HS-27A (cell line): Measurements from ENCODE around the gene LONP2.
"Not testable (repeated sequence)": the region's sequence is repeated elsewhere in the genome, so short reads cannot be mapped to it uniquely, and the experiment has no call there.

Experiments used
- DNase-seq: peaks from one replicate; pipeline ENCODE4 v3.0.0-alpha.2; 2012; ENCODE audit warnings: low read depth, missing footprints

The LONP2 gene

DNA sequence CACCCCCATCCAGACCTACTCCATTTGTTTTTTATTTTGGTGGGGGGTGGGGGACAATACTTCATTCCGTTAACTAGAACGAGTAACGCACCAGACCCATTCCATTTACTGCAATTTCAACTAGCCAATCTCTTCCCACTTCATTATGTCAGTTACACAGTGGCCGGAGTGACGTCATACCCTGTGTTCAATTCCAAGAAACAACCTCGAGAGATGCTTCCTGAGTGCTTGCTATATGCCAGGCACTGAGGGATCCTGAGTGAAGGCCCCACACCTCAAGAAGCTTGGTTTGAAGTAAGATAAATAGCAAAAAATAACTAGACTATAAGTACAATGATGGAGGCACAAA is 150.2 kb downstream of the LONP2 start:
- no peak for DNase-seq

DNA sequence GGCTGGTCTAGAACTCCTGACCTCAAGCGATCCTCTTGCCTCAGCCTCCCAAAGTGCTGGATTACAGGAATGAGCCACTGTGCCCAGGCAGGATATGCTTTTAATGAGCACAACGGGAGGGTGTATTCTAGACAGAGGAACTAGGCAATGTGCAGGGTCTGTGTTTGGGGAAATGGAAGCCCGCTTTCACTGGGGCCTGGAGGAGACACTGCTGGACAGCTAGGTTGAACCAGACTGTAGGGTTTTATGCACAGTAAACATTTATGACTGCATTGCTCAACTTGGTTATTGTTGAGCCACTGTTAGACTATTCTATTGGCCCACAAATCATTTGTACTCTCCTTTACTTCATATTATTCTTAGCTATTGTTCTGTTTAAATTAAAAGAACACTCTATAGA is 151.3 kb downstream of the LONP2 start:
- DNase-seq = no peak

DNA sequence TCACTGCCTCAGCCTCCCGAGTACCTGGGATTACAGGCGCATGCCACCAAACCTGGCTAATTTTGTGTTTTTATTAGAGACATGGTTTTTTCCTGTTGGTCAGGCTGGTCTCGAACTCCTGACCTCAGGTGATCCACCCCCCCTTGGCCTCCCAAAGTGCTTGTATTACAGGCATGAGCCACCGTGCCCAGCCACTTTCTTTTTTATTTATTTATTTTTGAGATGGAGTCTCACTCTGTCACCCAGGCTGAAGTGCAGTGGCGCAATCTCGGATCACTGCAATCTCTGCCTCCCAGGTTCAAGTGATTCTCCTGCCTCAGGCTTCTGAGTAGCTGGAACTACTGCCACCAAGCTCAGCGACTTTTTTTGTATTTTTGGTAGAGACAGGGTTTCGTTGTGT is 158.4 kb downstream of the LONP2 start:
- DNase-seq = not testable (repeated sequence)

DNA sequence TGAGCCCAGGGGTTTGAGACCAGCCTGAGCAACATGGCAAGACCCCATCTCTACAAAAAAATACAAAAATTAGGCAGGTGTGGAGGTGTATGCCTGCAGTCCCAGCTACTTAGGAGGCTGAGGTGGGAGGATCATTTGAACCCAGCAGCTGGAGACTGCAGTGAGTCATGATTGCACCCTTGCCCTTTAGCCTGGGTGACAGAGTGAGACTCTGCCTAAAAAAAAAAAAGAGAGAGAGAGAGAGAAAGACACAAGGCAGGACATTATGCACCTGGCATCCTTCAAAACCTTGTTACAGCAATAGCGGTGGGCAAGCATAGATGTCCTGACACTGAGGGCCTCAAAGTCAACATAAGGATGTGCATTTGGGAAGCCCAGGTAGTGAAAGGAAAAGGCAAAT is 161.1 kb downstream of the LONP2 start:
- DNase-seq = no peak

GRCh38 chr16:48405907-48406306 is 161.8 kb downstream of the LONP2 start:
- no peak for DNase-seq
